Measurements from ENCODE around the gene CTSC. TPM values are rescaled to one million over a fixed set of nuclear protein-coding genes. Genes with fewer than 3 reads are reported as not detected.
"Not testable (repeated sequence)": the region's sequence is repeated elsewhere in the genome, so short reads cannot be mapped to it uniquely, and the experiment has no call there.

The CTSC gene
- total RNA-seq, 1 experiment from 2014 or later, result 34.6 TPM

- H3K4me1 ChIP-seq, result no peaks in the 10 kb centered on the region
- H3K27ac ChIP-seq, result no peak overlapping the region
- no peak for DNase-seq
- H3K27me3 ChIP-seq, result no peaks in the 10 kb centered on the region
- H3K9me3 ChIP-seq (replicated peaks), result no peaks in the 10 kb centered on the region
- no peak overlapping the region for H3K4me3 ChIP-seq
- H3K36me3 ChIP-seq, result no peaks in the 10 kb centered on the region
These were observed 87.8 kb downstream of the CTSC start for GRCh38 chr11:88249706-88250105.

GRCh38 chr11:88246696-88247095 lies 90.8 kb downstream of the CTSC start:
- H3K27me3 ChIP-seq, result no peaks in the 10 kb centered on the region
- H3K27ac ChIP-seq, result no peak overlapping the region
- no peaks in the 10 kb centered on the region for H3K36me3 ChIP-seq
- no peak for DNase-seq
- H3K4me1 ChIP-seq, result no peaks in the 10 kb centered on the region
- H3K4me3 ChIP-seq, result no peak overlapping the region
- H3K9me3 ChIP-seq (replicated peaks), result no peaks in the 10 kb centered on the region

- not testable (repeated sequence) for DNase-seq; H3K4me3 ChIP-seq; H3K4me1 ChIP-seq; H3K9me3 ChIP-seq (replicated peaks); H3K27ac ChIP-seq; H3K36me3 ChIP-seq; H3K27me3 ChIP-seq
These were observed 92.0 kb downstream of the CTSC start for GRCh38 chr11:88245576-88245975.

Other genes with a start within 250 kb of the CTSC start
- gene RAB38, start 162.3 kb downstream of the CTSC start, total RNA-seq (2014; rRNA removed; shearing (Covaris generic)), result 0.18 TPM in 1 of 2 replicates, not detected in the other

Measured in SJCRH30 (cell line).